Measurements from ENCODE around the gene SH2B2.
"Not testable (repeated sequence)": the region's sequence is repeated elsewhere in the genome, so short reads cannot be mapped to it uniquely, and the experiment has no call there.

SH2B2 gene

DNA sequence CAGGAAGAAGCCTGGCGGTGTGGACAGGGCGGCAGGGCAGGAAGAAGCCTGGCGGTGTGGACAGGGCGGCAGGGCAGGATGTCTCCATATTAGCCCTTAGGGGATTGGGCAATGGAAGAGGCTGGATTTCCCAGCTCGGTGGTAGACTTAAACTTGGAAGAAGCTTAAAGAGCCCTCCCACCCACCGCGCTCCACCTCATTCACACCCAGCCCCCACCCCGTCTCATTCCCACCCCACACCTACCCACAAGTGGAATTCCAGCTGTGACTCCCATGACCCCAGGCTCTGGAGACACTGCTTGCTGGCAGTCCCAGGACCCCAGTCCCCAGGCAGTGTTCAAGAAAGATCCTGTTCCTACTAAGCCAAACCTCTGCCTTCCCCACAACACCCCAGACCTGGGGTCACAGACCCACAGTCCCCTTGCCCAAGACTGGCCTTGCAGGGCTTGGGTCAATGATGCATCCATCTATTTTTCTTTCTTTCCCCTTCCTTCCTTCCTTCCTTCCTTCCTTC is 35.6 kb downstream of the SH2B2 start (continued):
- TF ChIP-seq ZNF565 (CRISPR knock-in tag; conservative IDR thresholded peaks at IDR 0.05; ENCODE audit: low read depth): no peak
- no peak for TF ChIP-seq ARNTL (CRISPR knock-in tag; IDR thresholded peaks at IDR 0.05; ENCODE audit: borderline replicate concordance, low read depth)
- TF ChIP-seq SNAI2 (CRISPR knock-in tag; IDR thresholded peaks at IDR 0.05): no peak
- TF ChIP-seq TOX (CRISPR knock-in tag; IDR thresholded peaks at IDR 0.05; ENCODE audit: borderline replicate concordance): no peak

DNA sequence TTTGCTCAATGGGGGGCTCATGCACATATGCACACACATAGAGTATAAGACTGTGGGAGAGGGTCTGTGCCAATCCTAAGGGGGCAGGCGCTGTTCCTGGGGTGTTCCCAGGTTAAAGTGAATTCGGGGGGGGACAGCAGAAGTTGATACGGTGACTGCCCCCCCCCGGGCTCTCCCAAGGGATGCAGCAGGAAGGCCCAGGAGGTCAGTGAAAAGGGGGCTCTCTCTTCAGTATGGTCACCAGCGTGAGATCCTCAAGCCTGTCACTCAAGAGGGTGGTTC is 37.2 kb downstream of the SH2B2 start:
- no peak for ATAC-seq
- TF ChIP-seq ESRRG (CRISPR knock-in tag; IDR thresholded peaks at IDR 0.05): no peak
- no peak for TF ChIP-seq CSDC2 (CRISPR knock-in tag; IDR thresholded peaks at IDR 0.05)
- TF ChIP-seq TCF4 (CRISPR knock-in tag; IDR thresholded peaks at IDR 0.05; ENCODE audit: borderline replicate concordance): no peak
- TF ChIP-seq OSR1 (CRISPR knock-in tag; IDR thresholded peaks at IDR 0.05): no peak
- TF ChIP-seq, protein P1, sequence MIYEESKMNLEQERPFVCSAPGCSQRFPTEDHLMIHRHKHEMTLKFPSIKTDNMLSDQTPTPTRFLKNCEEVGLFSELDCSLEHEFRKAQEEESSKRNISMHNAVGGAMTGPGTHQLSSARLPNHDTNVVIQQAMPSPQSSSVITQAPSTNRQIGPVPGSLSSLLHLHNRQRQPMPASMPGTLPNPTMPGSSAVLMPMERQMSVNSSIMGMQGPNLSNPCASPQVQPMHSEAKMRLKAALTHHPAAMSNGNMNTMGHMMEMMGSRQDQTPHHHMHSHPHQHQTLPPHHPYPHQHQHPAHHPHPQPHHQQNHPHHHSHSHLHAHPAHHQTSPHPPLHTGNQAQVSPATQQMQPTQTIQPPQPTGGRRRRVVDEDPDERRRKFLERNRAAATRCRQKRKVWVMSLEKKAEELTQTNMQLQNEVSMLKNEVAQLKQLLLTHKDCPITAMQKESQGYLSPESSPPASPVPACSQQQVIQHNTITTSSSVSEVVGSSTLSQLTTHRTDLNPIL (CRISPR knock-in tag; IDR thresholded peaks at IDR 0.05; ENCODE audit: low read depth): no peak
- TF ChIP-seq ARNTL (CRISPR knock-in tag; IDR thresholded peaks at IDR 0.05; ENCODE audit: borderline replicate concordance, low read depth): no peak
- TF ChIP-seq, protein P2, sequence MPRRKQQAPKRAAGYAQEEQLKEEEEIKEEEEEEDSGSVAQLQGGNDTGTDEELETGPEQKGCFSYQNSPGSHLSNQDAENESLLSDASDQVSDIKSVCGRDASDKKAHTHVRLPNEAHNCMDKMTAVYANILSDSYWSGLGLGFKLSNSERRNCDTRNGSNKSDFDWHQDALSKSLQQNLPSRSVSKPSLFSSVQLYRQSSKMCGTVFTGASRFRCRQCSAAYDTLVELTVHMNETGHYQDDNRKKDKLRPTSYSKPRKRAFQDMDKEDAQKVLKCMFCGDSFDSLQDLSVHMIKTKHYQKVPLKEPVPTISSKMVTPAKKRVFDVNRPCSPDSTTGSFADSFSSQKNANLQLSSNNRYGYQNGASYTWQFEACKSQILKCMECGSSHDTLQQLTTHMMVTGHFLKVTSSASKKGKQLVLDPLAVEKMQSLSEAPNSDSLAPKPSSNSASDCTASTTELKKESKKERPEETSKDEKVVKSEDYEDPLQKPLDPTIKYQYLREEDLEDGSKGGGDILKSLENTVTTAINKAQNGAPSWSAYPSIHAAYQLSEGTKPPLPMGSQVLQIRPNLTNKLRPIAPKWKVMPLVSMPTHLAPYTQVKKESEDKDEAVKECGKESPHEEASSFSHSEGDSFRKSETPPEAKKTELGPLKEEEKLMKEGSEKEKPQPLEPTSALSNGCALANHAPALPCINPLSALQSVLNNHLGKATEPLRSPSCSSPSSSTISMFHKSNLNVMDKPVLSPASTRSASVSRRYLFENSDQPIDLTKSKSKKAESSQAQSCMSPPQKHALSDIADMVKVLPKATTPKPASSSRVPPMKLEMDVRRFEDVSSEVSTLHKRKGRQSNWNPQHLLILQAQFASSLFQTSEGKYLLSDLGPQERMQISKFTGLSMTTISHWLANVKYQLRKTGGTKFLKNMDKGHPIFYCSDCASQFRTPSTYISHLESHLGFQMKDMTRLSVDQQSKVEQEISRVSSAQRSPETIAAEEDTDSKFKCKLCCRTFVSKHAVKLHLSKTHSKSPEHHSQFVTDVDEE (CRISPR knock-in tag; IDR thresholded peaks at IDR 0.05): no peak
- no peak for TF ChIP-seq ZNF8 (CRISPR knock-in tag; IDR thresholded peaks at IDR 0.05)
- no peak for TF ChIP-seq ZFP30 (CRISPR knock-in tag; IDR thresholded peaks at IDR 0.05)
- TF ChIP-seq ZNF565 (CRISPR knock-in tag; conservative IDR thresholded peaks at IDR 0.05; ENCODE audit: low read depth): no peak
- TF ChIP-seq SNAI2 (CRISPR knock-in tag; IDR thresholded peaks at IDR 0.05): no peak
- TF ChIP-seq, protein P3, sequence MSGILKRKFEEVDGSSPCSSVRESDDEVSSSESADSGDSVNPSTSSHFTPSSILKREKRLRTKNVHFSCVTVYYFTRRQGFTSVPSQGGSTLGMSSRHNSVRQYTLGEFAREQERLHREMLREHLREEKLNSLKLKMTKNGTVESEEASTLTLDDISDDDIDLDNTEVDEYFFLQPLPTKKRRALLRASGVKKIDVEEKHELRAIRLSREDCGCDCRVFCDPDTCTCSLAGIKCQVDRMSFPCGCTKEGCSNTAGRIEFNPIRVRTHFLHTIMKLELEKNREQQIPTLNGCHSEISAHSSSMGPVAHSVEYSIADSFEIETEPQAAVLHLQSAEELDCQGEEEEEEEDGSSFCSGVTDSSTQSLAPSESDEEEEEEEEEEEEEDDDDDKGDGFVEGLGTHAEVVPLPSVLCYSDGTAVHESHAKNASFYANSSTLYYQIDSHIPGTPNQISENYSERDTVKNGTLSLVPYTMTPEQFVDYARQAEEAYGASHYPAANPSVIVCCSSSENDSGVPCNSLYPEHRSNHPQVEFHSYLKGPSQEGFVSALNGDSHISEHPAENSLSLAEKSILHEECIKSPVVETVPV (CRISPR knock-in tag; IDR thresholded peaks at IDR 0.05): no peak

DNA sequence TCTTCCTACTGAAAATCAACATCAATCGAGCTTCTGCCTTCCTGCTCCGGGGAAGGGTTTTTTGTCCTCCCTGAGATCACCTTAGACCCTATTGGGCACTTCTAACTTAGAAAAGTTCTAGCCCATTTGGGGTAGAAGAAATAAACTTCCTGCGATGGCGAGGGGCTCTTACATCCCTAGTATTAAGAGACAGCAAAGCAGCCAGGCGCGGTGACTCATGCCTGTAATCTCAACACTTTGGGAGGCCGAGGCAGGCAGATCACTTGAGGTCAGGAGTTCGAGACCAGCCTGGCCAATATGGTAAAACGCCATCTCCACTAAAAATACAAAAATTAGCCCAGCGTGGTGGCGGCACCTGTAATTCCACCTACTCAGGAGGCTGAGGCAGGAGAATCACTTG is 38.4 kb downstream of the SH2B2 start:
- not testable (repeated sequence) for ATAC-seq

DNA sequence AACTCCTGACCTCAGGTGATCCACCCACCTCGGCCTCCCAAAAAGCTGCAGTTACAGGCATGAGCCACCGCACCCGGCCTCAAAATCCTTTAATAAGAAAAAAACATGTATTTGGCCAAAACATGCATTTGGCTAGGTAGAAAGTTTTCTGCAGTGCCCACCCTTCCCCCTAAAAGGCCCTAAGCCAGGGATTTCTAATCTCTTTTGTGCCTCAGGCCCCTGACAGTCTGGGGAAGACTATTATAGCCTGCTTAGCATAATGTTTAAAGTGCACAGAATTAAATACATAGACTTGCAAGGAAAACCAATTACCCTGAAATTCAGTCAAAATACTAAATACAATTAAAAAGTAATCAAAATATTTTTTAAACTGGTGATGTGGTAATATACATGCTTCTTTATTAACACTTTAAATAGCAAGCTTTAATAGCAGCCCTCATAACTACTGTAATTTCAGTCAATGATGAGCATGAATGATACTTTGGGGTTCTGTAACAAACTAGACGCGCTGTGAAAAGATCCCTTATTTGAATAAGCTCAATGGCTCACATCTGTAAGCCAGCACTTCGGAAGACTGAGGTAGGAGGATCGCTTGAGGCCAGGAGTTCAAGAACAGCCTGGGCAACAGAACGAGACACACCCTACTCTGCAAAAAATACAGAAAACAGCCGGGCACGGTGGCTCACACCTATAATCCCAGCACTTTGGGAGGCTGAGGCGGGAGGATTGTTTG is 39.7 kb downstream of the SH2B2 start:
- TF ChIP-seq PPARA (CRISPR knock-in tag; IDR thresholded peaks at IDR 0.05; ENCODE audit: borderline replicate concordance) (no peak), ARNTL (CRISPR knock-in tag; IDR thresholded peaks at IDR 0.05; ENCODE audit: borderline replicate concordance, low read depth) (no peak), TCF4 (CRISPR knock-in tag; IDR thresholded peaks at IDR 0.05; ENCODE audit: borderline replicate concordance) (no peak), ZFP3 (CRISPR knock-in tag; IDR thresholded peaks at IDR 0.05) (no peak), GLIS3 (CRISPR knock-in tag; IDR thresholded peaks at IDR 0.05) (no peak), ISL1 (CRISPR knock-in tag; IDR thresholded peaks at IDR 0.05) (no peak), ZC3H10 (CRISPR knock-in tag; IDR thresholded peaks at IDR 0.05) (no peak)

DNA sequence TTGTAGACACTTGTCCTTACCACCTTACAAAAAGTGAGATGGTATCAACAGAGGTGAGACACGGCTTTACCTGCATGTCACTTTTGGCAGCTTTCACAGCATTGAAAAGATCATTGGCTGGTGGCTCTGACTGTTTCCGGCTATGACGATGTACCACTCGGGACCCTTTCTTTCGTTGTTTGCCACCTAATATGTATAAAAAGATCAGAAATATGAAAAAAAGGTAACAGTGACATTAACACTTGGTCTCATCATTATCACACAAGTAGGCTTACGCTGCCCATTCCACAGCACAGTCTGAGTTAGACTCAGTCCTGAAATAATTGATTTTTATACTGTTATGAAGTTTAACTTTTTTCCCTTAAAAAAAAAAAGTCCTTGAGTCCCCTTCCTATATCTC is 40.5 kb downstream of the SH2B2 start:
- not testable (repeated sequence) for ATAC-seq

More for the DNA sequence above, 39.7 kb downstream of the SH2B2 start:
- no peak for ATAC-seq

DNA sequence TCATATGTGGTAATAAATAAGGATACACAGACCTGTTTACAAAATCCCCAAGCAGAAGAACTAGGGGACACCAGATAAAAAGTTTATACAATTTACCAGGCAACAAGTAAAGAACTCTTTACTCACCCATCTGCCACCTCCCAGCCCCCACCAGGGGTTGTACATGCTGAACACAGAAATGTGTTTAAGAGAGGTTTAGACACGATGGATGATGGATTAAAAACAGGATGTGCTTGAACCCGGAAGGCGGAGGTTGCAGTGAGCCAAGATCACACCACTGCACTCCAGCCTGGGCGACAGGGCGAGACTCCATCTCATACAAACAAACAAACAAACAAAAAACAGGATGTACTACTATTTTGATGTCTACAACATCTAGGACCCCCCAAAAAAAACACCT is 42.2 kb downstream of the SH2B2 start:
- ATAC-seq: peak; percentile 42

DNA sequence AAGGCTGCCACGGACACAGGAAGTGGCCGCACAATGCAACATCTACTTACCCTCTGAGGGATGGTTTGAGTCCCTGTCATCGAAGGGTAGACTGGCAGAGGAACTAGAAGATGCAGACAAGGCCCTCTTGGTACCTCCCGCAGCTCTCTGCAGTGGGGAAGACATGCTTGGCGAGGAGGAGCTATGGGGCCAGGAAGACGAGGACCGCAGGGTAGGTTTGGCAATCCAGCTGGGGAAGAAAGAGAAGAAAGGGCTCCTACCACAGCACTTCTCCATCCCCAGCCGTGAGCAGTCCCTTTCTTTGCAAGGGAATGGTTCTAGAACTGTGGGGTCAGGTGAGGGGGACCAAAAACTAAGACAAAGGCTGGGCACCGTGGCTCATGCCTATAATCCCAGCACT is 42.7 kb downstream of the SH2B2 start:
- not testable (repeated sequence) for ATAC-seq

DNA sequence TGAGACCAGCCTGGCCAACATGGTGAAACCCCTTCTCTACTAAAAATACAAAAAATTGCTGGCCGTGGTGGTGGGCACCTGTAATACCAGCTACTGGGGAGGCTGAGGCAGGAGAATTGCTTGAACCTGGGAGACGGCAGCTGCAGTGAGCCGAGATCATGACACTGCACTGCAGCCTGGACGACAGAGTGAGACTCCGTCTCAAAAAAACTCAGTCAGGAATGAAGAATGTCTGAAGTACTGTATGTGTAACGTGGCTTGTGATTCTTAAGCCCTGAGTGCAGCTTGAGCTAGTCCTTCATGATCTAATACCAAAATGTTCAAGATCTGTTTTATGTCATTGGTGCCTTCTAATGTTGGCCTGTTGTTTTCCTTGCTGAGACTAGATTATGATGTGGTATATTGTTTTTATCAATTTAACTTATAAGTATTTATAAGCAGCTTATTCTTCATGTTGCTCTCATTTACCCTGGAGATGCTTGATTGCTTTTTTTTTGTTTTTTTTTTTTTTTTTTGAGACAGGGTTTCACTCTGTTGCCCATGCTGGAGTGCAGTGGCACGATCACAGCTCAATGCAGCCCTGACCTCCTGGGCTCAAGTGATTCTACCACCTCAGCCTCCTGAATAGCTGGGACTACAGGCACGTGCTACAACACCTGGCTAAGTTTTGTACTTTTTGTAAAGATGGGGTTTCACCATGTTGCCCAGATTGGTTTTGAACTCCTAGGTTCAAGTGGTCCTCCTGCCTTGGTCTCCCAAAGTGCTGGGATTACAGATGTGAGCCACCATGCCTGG is 44.2 kb downstream of the SH2B2 start:
- not testable (repeated sequence) for ATAC-seq

DNA sequence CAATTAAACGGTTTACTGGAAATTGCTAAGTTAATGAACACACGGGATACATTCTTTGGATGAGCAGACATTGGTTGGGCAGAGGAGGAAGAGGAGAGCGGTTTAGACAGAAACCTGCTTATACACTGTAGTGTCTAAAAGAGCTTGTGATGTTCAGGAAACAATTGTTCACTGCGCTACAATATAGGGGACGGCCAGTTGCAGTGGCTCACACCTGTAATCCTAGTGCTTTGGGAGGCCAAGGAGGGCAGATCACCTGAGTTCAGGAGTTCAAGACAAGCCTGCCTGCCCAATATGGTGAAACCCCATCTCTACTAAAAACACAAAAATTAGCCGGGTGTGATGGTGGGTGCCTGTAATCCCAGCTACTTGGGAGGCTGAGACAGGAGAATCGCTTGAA is 48.9 kb downstream of the SH2B2 start:
- ATAC-seq: not testable (repeated sequence)

DNA sequence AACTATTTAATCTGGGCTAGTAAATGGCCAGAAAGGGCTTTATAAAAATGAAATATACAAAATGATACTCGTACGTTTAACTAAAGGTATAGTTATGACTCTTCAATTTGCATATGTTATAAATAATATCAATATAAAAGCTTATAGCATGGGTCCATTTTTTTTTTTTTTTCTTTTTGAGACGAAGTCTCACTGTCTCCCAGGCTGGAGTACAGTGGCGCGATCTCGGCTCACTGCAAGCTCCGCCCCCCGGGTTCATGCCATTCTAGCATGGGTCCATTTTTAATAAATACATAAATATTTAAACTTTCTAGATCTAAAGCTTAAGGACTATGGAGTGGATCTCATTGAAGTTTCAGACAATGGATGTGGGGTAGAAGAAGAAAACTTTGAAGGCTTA is 50.3 kb downstream of the SH2B2 start:
- not testable (repeated sequence) for ATAC-seq

DNA sequence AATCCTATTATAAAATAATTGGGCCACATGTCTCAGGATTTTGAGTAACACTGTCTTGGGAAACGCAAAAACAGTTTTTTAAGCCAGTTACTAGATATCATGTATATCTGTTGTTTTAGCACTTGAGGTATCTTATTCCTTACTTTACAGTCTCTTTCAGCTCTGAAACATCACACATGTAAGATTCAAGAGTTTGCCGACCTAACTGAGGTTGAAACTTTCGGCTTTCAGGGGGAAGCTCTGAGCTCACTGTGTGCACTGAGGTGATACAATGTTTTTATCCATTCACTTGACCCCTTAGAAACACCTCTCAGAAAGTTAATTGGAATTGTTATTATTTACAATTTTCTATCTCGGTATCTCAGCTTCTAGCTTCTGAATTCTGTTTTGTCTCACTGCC is 50.8 kb downstream of the SH2B2 start:
- not testable (repeated sequence) for ATAC-seq
